GM03348 (cell line): ENCODE results near the gene FSTL4.
A peak's percentile ranks its signal among the peaks of the same experiment; 100 is the strongest.

Experiments used
- DNase-seq: peaks from one replicate; pipeline ENCODE4 v3.0.0; 2012; ENCODE audit warnings: low spot score

Gene FSTL4

DNA sequence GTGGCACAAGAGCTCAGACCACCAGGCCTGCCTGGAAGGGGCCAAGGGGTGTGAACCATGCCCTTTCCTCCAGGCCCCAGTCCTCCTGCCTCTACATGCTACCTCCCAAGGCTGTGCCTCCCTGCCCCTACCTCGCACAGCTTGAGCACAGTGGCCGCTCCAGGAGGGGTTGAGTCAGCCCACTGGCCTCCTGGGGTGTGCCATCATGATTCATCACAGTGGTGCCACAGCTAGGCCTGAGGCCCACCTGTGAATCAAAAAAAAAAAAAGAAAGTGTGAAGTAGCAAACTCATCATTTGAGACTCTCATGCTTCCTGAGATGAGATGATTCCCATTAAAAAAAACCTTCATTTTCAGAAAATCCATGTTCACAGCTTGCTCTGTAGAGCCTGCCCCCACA is 320.0 kb downstream of the FSTL4 start:
- no peak for DNase-seq

- DNase-seq, result no peak
Measured at GRCh38 chr5:133291524-133291923, 320.8 kb downstream of the FSTL4 start.

GRCh38 chr5:133290669-133291240 is 321.6 kb downstream of the FSTL4 start:
- no peak for DNase-seq

GRCh38 chr5:133289686-133290367 is 322.5 kb downstream of the FSTL4 start:
- DNase-seq, result no peak

- peak; percentile 57 for DNase-seq
Measured at GRCh38 chr5:133287500-133287899, 324.8 kb downstream of the FSTL4 start.

- no peak for DNase-seq
Measured at GRCh38 chr5:133286483-133286882, 325.9 kb downstream of the FSTL4 start.

- DNase-seq, result no peak
Measured at GRCh38 chr5:133285583-133286021, 326.7 kb downstream of the FSTL4 start.

- DNase-seq, result no peak
Measured at GRCh38 chr5:133284306-133284705, 328.0 kb downstream of the FSTL4 start.

- DNase-seq, result no peak
Measured at GRCh38 chr5:133278317-133278716, 334.0 kb downstream of the FSTL4 start.

DNA sequence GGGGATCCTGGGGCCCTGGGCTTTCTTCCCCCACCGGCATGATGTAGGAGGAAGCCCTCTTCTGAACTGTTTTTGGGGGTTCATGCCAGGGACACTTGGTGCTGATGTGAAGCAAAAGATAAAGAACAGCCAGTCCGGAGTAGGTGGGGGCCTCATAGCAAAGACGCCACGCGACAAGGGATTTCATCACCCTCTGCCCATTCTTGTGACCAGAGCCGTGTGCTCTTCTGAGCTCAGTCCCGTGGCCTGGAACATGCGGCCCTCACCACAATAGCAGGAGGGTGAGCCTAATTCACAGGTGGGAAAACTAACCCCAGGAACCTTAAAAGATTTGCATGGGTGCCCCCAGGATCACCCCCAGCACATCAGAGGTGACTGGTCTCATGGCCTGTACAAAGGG is 334.6 kb downstream of the FSTL4 start:
- DNase-seq, result no peak

DNA sequence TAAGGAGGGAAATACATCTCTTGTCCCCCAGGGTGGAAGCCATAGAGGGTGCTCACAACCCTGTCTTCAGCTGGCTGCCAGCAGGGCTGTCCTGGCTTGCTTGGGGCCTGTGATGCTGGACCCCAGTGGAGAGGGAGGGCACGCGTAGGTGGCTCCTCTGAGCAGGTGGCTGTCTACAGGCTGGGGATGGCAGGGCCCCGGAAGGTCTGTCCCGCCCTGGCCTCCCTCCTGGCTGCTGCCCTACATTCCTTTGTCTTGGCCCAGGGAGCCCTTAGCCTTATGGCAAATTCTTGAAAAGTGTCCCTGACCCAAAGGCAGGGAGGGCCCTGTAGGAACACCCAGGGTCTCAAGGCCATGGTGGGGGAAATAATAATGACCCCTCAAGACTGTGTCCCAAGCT is 336.2 kb downstream of the FSTL4 start:
- DNase-seq, result no peak

- DNase-seq, result no peak
Measured at GRCh38 chr5:133275631-133276030, 336.7 kb downstream of the FSTL4 start.

DNA sequence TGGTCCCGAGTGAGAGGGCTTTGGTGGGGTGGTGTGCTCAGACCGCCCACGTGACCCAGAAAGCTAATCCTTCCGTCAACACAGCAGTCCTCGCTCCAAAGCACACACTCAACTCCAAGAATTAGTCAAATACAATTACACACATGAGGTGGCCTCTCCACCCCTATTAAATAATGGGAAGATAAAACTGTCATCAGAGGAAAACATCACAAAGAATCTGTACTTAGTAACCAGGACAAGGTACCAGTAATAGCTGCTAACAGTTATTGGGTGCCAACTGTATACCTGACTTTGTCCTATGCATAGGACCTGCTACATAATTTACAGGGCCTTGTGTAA is 337.8 kb downstream of the FSTL4 start:
- DNase-seq, result no peak

DNA sequence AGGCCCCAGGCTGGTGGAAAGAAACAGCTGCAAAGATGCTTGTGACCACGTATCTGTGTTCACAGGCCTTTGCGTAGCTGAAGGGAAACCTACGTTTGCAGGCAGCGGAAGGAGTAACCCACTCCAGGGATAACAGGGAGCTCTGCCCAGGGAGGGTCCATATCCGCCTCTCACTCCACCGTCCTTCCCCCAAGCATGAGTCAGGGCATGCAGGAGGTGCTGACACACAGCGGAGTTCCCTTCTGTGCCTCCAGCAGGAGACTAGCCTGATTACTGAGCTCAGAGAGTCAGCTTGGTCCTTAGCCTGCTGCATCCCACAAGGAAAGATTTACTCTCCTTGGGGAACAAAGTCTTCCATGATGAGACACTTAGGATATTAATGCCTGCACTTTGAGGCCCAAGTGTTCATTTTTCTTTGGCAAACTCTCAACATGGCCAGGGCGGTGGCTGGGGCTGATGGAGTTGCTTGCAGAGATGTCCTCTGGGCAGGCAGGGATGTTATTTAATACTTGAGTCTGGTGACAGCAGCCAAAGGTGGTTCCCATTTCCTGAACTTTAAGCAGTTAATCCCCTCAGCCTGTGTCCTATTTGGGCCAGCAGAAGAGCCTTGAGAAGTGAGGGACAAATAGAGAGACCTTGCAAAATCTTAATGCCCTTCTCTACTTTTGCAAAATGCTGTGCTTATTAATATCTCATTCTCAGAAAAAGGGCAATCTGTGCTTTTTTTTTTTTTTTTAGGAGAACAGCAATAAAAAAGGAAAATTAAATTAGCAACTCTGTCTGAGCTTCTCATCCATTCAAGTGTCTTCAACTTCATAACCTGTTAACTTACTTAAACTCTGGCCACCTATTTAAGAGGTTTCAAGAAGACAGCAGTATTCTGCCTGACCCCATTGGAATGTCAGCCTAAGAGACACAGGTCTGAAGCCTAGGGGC is 338.4 kb downstream of the FSTL4 start:
- DNase-seq, result peak; percentile 48

- DNase-seq, result no peak
Measured at GRCh38 chr5:133272345-133272744, 340.0 kb downstream of the FSTL4 start.

DNA sequence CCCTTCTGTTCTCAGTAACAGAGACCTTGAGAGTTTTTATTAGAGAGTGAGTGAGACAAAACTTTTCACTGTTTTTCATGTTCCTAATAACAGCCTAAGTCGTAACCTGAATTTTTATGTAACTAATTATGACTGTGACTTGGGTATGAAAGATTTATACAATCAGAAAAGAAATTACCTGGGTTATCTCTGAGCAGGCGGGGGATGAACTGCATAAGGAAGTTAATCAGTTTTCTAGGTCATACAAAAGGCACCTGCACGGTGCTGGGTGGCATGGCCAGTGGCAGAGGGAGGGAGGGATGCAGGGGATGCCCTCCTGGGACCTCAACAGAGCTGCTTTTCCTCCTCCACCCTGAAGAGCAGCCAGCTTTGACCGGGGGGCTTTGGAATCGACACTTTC is 340.7 kb downstream of the FSTL4 start:
- DNase-seq, result no peak

- DNase-seq, result no peak
Measured at GRCh38 chr5:133269691-133270090, 342.6 kb downstream of the FSTL4 start.

- no peak for DNase-seq
Measured at GRCh38 chr5:133267601-133268000, 344.7 kb downstream of the FSTL4 start.

GRCh38 chr5:133266966-133267365 is 345.4 kb downstream of the FSTL4 start:
- no peak for DNase-seq

DNA sequence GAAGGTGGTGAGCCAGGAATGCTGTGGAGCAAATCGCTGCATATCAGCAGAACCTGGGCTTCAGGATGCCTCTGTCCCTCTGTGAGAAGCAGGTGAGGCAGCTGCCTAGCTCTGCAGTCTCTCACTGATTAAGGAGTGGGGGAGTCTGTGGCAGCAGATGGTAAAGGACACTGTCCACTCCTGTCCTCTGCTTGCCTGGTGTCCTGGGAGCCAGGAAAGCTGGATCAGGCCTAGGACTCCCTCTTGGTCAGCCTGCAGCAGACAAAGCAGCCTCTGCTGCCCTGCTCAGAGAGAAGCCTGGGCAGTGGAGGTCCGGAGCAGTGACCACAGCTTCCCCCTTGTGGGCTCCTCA is 345.8 kb downstream of the FSTL4 start:
- no peak for DNase-seq

GRCh38 chr5:133265720-133266526 is 346.4 kb downstream of the FSTL4 start:
- no peak for DNase-seq

- no peak for DNase-seq
Measured at GRCh38 chr5:133265257-133265656, 347.1 kb downstream of the FSTL4 start.
